GM19035 (cell line): Measurements from ENCODE around the gene CAPNS1.
"Not testable (repeated sequence)": the region's sequence is repeated elsewhere in the genome, so short reads cannot be mapped to it uniquely, and the experiment has no call there.

Source experiments
- ATAC-seq: cut with Tn5 transposase; IDR thresholded peaks from one replicate; pipeline ENCODE4 v1.9.1; 2021; ENCODE audit not compliant: unreplicated experiment

The CAPNS1 gene

GRCh38 chr19:36149673-36150406 lies 10.0 kb downstream of the CAPNS1 start:
- ATAC-seq = no peak

- ATAC-seq = no peak
Observed at GRCh38 chr19:36150586-36150985, 10.7 kb downstream of the CAPNS1 start.

- ATAC-seq = no peak
Observed at GRCh38 chr19:36151144-36152018, 11.5 kb downstream of the CAPNS1 start.

GRCh38 chr19:36152019-36152351 lies 12.1 kb downstream of the CAPNS1 start:
- ATAC-seq = no peak

DNA sequence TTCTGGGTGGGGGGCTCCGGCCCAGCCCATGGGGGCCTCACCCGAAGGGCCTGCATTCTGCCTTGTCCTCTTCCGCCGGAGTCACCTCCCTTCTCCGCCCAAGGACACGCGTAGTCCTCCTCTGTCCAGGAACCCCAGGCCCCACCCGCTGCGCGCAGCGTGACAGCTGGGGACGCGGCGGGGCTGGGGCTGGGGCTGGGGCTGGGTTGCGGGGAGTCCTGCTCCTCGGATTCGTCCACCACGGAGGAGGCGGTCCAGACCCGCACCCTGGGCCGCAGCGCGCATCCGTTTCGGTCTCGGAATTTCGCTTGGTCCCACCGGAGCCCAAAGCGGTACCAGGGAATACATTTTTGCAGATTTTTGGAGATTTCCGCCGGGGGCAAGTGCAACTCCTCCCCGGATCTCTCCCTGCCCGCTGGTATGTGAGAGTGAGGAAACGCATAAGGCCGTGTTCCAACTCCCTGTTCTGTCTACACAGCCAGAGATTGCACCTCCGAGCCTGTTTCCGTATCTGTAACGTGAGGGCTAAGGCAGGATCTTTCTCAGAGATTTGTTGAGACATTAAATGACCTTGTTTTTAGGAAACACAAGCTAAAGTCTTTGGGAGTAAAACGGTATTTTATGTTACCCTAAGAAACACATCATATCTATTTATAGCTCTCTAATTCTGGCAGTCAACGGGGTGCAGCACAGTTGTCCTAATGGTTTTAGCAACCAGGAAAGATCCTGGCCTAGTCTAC lies 12.7 kb downstream of the CAPNS1 start, which contains the start of gene COX7A1:
COX7A1 (minus strand) TSS at position 96 of the 740 bp plus-strand sequence; CDS start at position 56, 40 bp downstream.
- ATAC-seq = no peak

GRCh38 chr19:36153126-36153525 lies 13.3 kb downstream of the CAPNS1 start:
- no peak for ATAC-seq

- no peak for ATAC-seq
Observed at GRCh38 chr19:36160821-36161596, 21.1 kb downstream of the CAPNS1 start.

GRCh38 chr19:36163813-36164212 lies 23.9 kb downstream of the CAPNS1 start:
- no peak for ATAC-seq

DNA sequence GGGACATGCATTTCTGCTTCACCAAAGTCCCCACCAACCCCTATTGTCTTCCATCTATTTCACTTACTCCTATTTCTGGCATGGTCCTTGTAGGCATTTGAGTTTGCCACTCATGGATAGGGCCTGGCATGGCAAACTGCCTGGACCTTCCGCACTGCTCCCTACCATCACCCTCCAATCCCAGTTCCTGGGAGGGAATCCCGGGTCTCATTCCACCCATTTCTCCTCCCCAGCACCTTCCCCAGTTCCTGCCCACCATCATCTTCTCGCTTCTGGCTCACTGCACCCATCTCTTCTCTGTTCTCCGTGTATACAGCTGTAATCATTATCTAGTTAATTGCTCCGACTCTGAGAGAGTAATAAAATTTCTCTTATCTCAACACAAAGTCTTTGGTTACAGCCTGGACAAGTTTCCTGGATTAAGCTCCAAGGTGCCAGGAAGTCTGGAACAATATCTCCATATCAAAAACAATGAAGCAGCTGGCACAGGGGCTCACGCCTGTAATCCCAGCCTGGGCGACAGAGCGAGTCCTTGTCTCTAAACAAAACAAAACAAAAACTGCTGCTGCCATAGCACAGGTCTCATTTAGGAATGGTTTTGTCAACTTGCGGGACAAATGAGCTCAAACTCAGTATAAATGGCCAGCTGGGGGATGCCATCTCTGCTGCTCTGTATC lies 29.4 kb downstream of the CAPNS1 start:
- no peak for ATAC-seq

- no peak for ATAC-seq
Observed at GRCh38 chr19:36172852-36173251, 33.0 kb downstream of the CAPNS1 start.

DNA sequence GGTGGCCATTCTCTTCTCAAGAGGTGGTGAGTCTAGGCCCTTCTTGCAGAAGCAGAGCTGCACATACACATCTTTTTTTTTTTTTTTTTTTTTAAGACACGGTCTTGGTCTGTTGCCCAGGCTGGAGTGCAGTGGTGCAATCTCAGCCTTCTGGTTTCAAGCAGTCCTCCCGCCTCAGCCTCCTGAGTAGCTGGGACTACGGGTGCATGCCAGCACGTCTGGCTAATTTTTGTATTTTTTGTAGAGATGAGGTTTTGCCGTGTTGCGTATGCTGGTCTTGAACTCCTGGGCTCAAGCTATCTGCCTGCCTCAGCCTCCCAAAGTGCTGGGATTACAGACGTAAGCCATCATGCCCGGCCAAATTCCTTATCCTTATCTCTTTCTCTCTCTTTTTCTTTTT lies 34.0 kb downstream of the CAPNS1 start:
- ATAC-seq = not testable (repeated sequence)

- not testable (repeated sequence) for ATAC-seq
Observed at GRCh38 chr19:36179077-36179476, 39.2 kb downstream of the CAPNS1 start.

- no peak for ATAC-seq
Observed at GRCh38 chr19:36182612-36183244, 42.9 kb downstream of the CAPNS1 start.

GRCh38 chr19:36183245-36183628 lies 43.4 kb downstream of the CAPNS1 start:
- ATAC-seq = no peak

DNA sequence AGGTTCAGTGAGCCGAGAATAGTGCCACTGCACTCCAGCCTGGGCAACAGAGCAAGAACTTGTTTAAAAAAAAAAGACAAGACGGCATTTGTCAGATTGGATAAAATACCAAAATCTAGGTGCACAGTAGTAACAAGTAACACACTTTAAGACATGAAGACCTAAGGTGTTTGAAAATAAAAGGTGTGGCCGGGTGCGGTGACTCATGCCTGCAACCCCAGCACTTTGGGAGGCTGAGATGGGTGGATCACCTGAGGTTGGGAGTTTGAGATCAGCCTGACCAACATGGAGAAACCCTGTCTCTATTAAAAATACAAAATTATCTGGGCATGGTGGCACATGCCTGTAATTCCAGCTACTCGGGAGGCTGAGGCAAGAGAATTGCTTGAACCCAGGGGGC lies 46.9 kb downstream of the CAPNS1 start:
- not testable (repeated sequence) for ATAC-seq

DNA sequence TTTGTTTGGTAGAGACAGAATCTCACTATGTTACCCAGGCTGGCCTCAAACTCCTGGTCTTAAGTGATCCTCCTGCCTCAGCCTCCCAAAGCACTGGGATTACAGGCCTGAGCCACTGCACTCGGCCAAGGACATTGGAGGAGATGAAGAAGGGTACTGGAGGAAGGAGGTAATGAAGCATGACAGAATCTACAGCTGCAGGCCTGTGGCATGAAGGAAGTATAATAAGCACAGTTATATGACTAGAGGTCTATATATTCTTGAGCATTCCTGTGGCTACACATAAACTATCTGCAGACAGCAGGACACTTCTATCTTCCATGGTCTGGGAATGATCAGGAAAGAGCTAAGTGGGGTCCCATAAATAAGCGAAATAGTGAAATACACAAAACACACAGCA lies 56.4 kb downstream of the CAPNS1 start:
- ATAC-seq = no peak

GRCh38 chr19:36198119-36198518 lies 58.3 kb downstream of the CAPNS1 start:
- ATAC-seq = no peak
